Trophoblast cell (in vitro differentiated cells and primary cell): Measurements from ENCODE around the gene SLC43A3.

ENCODE experiments used
- DNase-seq, 2 donors: peaks; one replicate each; pipeline ENCODE4 v3.0.0-alpha.2; 2016
- H2AFZ ChIP-seq: 2 replicates; pipeline ENCODE4 v1.6.1; 2013; ENCODE audit warnings: low read length, moderate library complexity, mild to moderate bottlenecking; ENCODE audit not compliant: insufficient read depth, poor library complexity
- H2AK5ac ChIP-seq: 2 replicates; pipeline ENCODE4 v1.6.1; 2013; ENCODE audit warnings: mild to moderate bottlenecking, low read length
- H2BK120ac ChIP-seq: 2 replicates; pipeline ENCODE4 v1.6.1; 2013; ENCODE audit warnings: low read length, mild to moderate bottlenecking, moderate library complexity; ENCODE audit not compliant: insufficient read depth, poor library complexity
- H2BK12ac ChIP-seq: 2 replicates; pipeline ENCODE4 v1.6.1; 2013; ENCODE audit warnings: mild to moderate bottlenecking, low read length, moderate library complexity
- H2BK5ac ChIP-seq: 2 replicates; pipeline ENCODE4 v1.6.1; 2013; ENCODE audit warnings: low read length, low read depth, moderate library complexity, mild to moderate bottlenecking; ENCODE audit not compliant: poor library complexity
- H3K14ac ChIP-seq: 2 replicates; pipeline ENCODE4 v1.6.1; 2013; ENCODE audit warnings: mild to moderate bottlenecking, low read length
- H3K18ac ChIP-seq: 2 replicates; pipeline ENCODE4 v1.6.1; 2013; ENCODE audit warnings: mild to moderate bottlenecking, low read length
- H3K23ac ChIP-seq: 2 replicates; pipeline ENCODE4 v1.6.1; 2013; ENCODE audit warnings: low read length
- H3K27ac ChIP-seq: 2 replicates; pipeline ENCODE4 v1.5.1; 2013; ENCODE audit warnings: low read depth, mild to moderate bottlenecking, inconsistent platforms, low read length, moderate library complexity
- H3K27me3 ChIP-seq: 2 replicates; pipeline ENCODE4 v1.6.1; 2013; ENCODE audit warnings: inconsistent platforms, mild to moderate bottlenecking, low read length, moderate library complexity; ENCODE audit not compliant: insufficient read depth
- H3K36me3 ChIP-seq, 2 experiments: 1 replicate in 1 of 2; 2 replicates in 1 of 2; pipeline ENCODE4 v1.6.1; 2013; ENCODE audit warnings: low read length in 2 of 2, mild to moderate bottlenecking in 2 of 2, moderate library complexity in 1 of 2; ENCODE audit not compliant: insufficient read depth in 2 of 2, control insufficient read depth in 1 of 2
- H3K4ac ChIP-seq: 2 replicates; pipeline ENCODE4 v1.6.1; 2013; ENCODE audit warnings: low read depth, mild to moderate bottlenecking, low read length, moderate library complexity
- H3K4me1 ChIP-seq, 2 experiments: 1 replicate in 1 of 2; 2 replicates in 1 of 2; pipeline ENCODE4 v1.6.1; 2013; ENCODE audit warnings: low read length in 2 of 2, mild to moderate bottlenecking in 2 of 2, moderate library complexity in 1 of 2; ENCODE audit not compliant: insufficient read depth in 2 of 2, control insufficient read depth in 1 of 2
- H3K4me2 ChIP-seq: 2 replicates; pipeline ENCODE4 v1.6.1; 2013; ENCODE audit warnings: inconsistent platforms, mild to moderate bottlenecking, low read length, moderate library complexity
- H3K4me3 ChIP-seq: 2 replicates; pipeline ENCODE4 v1.5.1; 2013; ENCODE audit warnings: mild to moderate bottlenecking, low read depth, low read length, inconsistent platforms
- H3K79me1 ChIP-seq: one replicate; pipeline ENCODE4 v1.6.1; 2013; ENCODE audit warnings: low read length
- H3K79me2 ChIP-seq: 2 replicates; pipeline ENCODE4 v1.6.1; 2013; ENCODE audit warnings: low read length, mild to moderate bottlenecking; ENCODE audit not compliant: control insufficient read depth, insufficient read depth, poor library complexity
- H3K9ac ChIP-seq: 2 replicates; pipeline ENCODE4 v1.6.1; 2013; ENCODE audit warnings: mild to moderate bottlenecking, low read length
- H3K9me3 ChIP-seq: 2 replicates; pipeline ENCODE4 v1.6.1; 2013; ENCODE audit warnings: low read depth, mild to moderate bottlenecking, control low read depth, inconsistent platforms, low read length; ENCODE audit not compliant: insufficient read depth
- H4K12ac ChIP-seq: 2 replicates; pipeline ENCODE4 v1.6.1; 2013; ENCODE audit warnings: low read depth, mild to moderate bottlenecking, low read length, moderate library complexity
- H4K8ac ChIP-seq: 2 replicates; pipeline ENCODE4 v1.6.1; 2013; ENCODE audit warnings: low read depth, mild to moderate bottlenecking, low read length, moderate library complexity
- H4K91ac ChIP-seq: one replicate; pipeline ENCODE4 v1.6.1; 2013; ENCODE audit warnings: low read depth, mild to moderate bottlenecking, low read length, moderate library complexity
- WGBS: extraction: QIAGEN DNeasy Blood & Tissue Kit; methylation state at CpG from one replicate; pipeline ENCODE4 v1.1.7; 2013; ENCODE audit warnings: missing lambda C conversion rate; ENCODE audit not compliant: insufficient read length, insufficient coverage; ENCODE audit errors: extremely low coverage; 5-methylcytosine and 5-hydroxymethylcytosine counted together

The SLC43A3 gene

DNA sequence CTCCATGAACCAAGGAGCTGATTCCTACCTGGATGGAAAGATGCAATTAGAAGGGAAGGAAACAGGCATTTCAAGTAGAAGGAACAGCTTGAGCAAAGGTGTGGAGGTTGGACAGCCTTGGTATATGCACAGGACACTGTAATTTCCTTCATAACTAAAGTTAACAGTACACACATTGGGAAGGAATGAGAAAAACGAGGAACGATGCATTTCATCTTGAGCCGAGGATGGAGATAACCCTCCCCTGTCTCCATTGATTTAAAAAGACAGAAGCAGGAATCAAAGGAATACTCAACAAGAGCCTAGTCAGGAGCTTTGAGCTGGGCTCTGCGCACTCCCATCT lies 34.2 kb downstream of the SLC43A3 start:
- Histone ChIP-seq H3K79me1 (no peaks in the 10 kb centered on the region), H4K12ac (no peak overlapping the region), H3K9ac (no peak overlapping the region), H3K27me3 (no peaks in the 10 kb centered on the region), H2AFZ (no peak overlapping the region), H3K4ac (no peak overlapping the region), H3K18ac (no peak overlapping the region), H4K8ac (no peak overlapping the region), H3K9me3 (no peaks in the 10 kb centered on the region), H2BK5ac (no peak overlapping the region), H2BK12ac (no peak overlapping the region), H2AK5ac (no peak overlapping the region), H3K4me1 (no peaks in the 10 kb centered on the region), H3K4me3 (no peak overlapping the region), H3K36me3 (no peaks in the 10 kb centered on the region), H3K4me2 (no peak overlapping the region), H3K14ac (no peak overlapping the region), H3K23ac (no peak overlapping the region), H2BK120ac (no peak overlapping the region), H3K79me2 (no peaks in the 10 kb centered on the region), H3K27ac (no peak overlapping the region), H4K91ac (no peak overlapping the region)
- WGBS: no CpG with 5 or more reads among the region's 4 CpGs
- peak; percentile 58 to 85 for DNase-seq

DNA sequence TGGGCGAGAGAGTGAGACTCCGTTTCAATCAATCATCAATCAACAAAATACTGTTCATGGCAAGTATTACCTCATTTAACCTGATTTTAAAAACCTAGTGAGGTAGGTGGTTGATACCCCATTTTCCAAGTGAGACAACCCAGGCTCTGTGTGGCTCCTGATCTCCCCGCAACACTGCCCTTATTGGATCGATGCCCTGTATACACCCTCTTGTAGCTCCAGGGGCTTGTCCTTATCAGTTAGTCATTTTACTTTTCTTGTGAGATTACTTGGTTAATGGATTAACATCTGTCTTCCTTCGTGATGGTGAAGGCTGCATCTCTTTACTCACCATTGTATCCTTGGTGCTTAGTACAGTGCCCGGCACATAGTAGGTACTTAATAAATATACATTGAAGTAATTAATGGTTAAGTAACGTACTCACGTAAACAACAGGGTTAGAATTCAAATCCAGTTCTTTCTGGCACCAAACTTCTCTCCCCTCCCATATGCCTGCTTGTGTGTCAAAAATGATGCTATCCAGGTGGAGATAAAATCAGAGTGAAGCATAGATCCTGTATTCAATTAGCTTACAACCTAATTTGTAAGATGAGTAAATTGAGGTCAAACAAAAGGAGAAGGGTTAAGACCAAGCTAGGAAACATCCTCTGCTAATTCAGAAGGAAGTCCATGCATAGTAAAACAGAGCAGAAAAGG lies 34.7 kb downstream of the SLC43A3 start:
- no peaks in the 10 kb centered on the region for H3K79me1 ChIP-seq
- H2BK5ac ChIP-seq: no peak overlapping the region
- H2BK120ac ChIP-seq: no peak overlapping the region
- no peak overlapping the region for H2BK12ac ChIP-seq
- no peak overlapping the region for H3K18ac ChIP-seq
- no peaks in the 10 kb centered on the region for H3K36me3 ChIP-seq
- no CpG with 5 or more reads among the region's 8 CpGs for WGBS
- H3K14ac ChIP-seq: no peak overlapping the region
- H3K9ac ChIP-seq: no peak overlapping the region
- no peak overlapping the region for H2AFZ ChIP-seq
- H3K23ac ChIP-seq: no peak overlapping the region
- H2AK5ac ChIP-seq: no peak overlapping the region
- H4K12ac ChIP-seq: no peak overlapping the region
- H3K79me2 ChIP-seq: no peaks in the 10 kb centered on the region
- H3K4ac ChIP-seq: no peak overlapping the region
- peak in 1 of 2 donors; percentile 46 for DNase-seq
- H3K4me1 ChIP-seq: no peaks in the 10 kb centered on the region
- H3K27me3 ChIP-seq: no peaks in the 10 kb centered on the region
- H3K4me3 ChIP-seq: no peak overlapping the region
- no peak overlapping the region for H4K8ac ChIP-seq
- no peak overlapping the region for H3K27ac ChIP-seq
- H3K4me2 ChIP-seq: no peak overlapping the region
- H4K91ac ChIP-seq: no peak overlapping the region
- H3K9me3 ChIP-seq: no peaks in the 10 kb centered on the region

DNA sequence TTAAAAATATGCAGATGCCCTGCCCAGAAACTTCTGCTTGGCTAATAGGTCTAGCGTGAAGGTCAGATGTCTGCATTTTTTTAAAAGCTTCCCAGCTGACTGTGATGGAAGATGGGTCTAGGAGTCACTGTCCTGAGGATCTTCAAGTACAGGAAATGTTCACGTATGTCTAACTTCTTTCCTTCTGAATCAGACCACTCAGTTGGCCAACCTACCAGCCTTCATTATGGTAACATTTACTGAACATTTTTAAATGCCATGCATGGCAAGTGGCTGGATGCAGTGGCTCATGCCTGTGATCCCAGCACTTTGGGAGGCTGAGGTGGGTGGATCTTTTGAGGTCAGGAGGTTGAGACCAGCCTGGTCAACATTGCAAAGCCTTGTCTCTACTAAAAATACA lies 35.4 kb downstream of the SLC43A3 start:
- Histone ChIP-seq H2BK5ac (no peak overlapping the region), H3K27ac (no peak overlapping the region), H3K4me1 (no peaks in the 10 kb centered on the region), H4K8ac (no peak overlapping the region), H3K4ac (no peak overlapping the region), H3K79me2 (no peaks in the 10 kb centered on the region), H3K36me3 (no peaks in the 10 kb centered on the region), H4K91ac (no peak overlapping the region), H3K23ac (no peak overlapping the region), H3K9ac (no peak overlapping the region), H3K4me2 (no peak overlapping the region), H4K12ac (no peak overlapping the region), H3K4me3 (no peak overlapping the region), H3K27me3 (no peaks in the 10 kb centered on the region), H2BK120ac (no peak overlapping the region), H2AFZ (no peak overlapping the region), H2AK5ac (no peak overlapping the region), H2BK12ac (no peak overlapping the region), H3K9me3 (no peaks in the 10 kb centered on the region), H3K79me1 (no peaks in the 10 kb centered on the region), H3K14ac (no peak overlapping the region), H3K18ac (no peak overlapping the region)
- peak; percentile 90 to 92 for DNase-seq
- WGBS: no CpG with 5 or more reads among the region's 2 CpGs

DNA sequence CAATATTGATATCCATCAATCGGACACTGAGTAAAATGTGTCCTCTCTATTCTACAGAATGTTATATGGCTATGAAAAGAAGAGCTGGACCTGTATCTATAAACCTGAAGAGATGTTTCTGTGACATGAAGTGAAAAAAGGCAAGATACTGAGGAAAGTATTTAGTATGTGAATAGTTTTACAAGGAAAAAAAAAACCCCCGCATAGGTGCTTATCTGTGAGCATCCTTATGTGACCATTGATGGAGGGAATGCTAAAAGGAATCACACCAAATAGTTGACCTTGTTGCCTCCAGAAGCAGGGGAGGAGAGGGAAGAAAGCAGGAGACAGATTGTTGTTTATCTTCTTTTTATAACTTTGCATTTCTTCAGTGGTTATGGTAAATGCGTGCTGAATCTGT lies 35.8 kb downstream of the SLC43A3 start:
- Histone ChIP-seq H2BK5ac (no peak overlapping the region), H3K4ac (no peak overlapping the region), H3K9me3 (no peaks in the 10 kb centered on the region), H2AK5ac (no peak overlapping the region), H4K91ac (no peak overlapping the region), H3K14ac (no peak overlapping the region), H3K23ac (no peak overlapping the region), H3K9ac (no peak overlapping the region), H3K18ac (no peak overlapping the region), H4K12ac (no peak overlapping the region), H3K79me1 (no peaks in the 10 kb centered on the region), H2BK12ac (no peak overlapping the region), H4K8ac (no peak overlapping the region), H3K36me3 (no peaks in the 10 kb centered on the region), H3K79me2 (no peaks in the 10 kb centered on the region), H2AFZ (no peak overlapping the region), H3K4me3 (no peak overlapping the region), H3K27me3 (no peaks in the 10 kb centered on the region), H2BK120ac (no peak overlapping the region), H3K4me1 (no peaks in the 10 kb centered on the region), H3K4me2 (no peak overlapping the region), H3K27ac (no peak overlapping the region)
- WGBS: no CpG with 5 or more reads among the region's 3 CpGs
- DNase-seq: peak; percentile 41 to 94
